Measurements from ENCODE around the gene DTNB.

DNA sequence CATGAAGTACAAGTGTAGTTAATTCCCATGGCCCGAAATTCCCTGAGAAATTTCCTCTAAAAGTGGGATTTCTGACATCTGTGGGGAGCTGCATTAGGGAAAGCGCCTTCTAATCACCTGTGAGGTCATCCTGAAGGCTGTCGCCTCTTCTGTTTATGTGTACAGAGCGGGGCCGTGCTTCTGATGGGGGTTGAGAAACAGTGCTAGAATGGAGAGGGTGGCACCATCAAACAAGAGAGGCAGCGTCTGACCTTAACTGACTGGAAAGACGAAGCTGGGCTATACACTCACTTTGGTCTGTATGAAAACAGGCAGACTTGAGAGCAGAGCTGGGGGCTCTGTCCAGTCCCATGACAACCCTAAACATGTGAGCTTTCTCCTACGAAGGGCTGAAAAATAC is 287.5 kb downstream of the DTNB start:
- TF ChIP-seq EZH2 (IDR thresholded peaks at IDR 0.05; ENCODE audit: low read length, missing control alignments) (no peak), CTCF (conservative IDR thresholded peaks at IDR 0.05 in 1 of 2, IDR thresholded peaks at IDR 0.05 in 1 of 2; ENCODE audit: low read depth in 1 of 2, low read length in 2 of 2) (no peak)

Measured in fibroblast of lung (primary cell).